Heart left ventricle (tissue), 16 donors: ENCODE data around the gene SRC. TPM values are rescaled to one million over a fixed set of nuclear protein-coding genes. Genes with fewer than 3 reads are reported as not detected.

Source experiments
- ATAC-seq, 4 donors: fragments of 200-7000 bp; cut with Tn5 transposase; one replicate each; pipeline ENCODE4 v1.9.1; 2020 to 2022; ENCODE audit warnings: moderate library complexity in 4 of 4, mild to moderate bottlenecking in 3 of 4, moderate number of reproducible peaks in 1 of 4
- DNase-seq, 5 donors: peaks; one replicate each; pipeline ENCODE4 v3.0.0-alpha.2; 2020
- H3K27ac ChIP-seq, 12 donors: fragments of 200-600 bp; sonication (generic) in 4 of 12; one replicate each; pipeline versions ENCODE4 v1.5.0 to v1.8.0; 2016 to 2022; ENCODE audit warnings: mild to moderate bottlenecking in 2 of 12
- H3K27me3 ChIP-seq, 9 donors: fragments of 200-600 bp; sonication (generic) in 2 of 9; one replicate each; pipeline versions ENCODE4 v1.5.1 to v1.8.0; 2016 to 2022; ENCODE audit warnings: mild to moderate bottlenecking in 3 of 9
- H3K36me3 ChIP-seq, 9 donors: fragments of 200-600 bp; sonication (generic) in 2 of 9; one replicate each; pipeline versions ENCODE4 v1.5.0 to v1.8.0; 2018 to 2022; ENCODE audit warnings: mild to moderate bottlenecking in 2 of 9
- H3K4me1 ChIP-seq, 12 donors: fragments of 200-600 bp; sonication (generic) in 4 of 12; one replicate each; pipeline versions ENCODE4 v1.5.0 to v1.8.0; 2016 to 2022; ENCODE audit warnings: mild to moderate bottlenecking in 3 of 12
- H3K4me3 ChIP-seq, 12 donors: fragments of 200-600 bp; sonication (generic) in 4 of 12; one replicate each; pipeline versions ENCODE4 v1.5.0 to v1.8.0; 2017 to 2022; ENCODE audit warnings: mild to moderate bottlenecking in 9 of 12, moderate library complexity in 4 of 12
- H3K9me3 ChIP-seq, 12 donors: fragments of 200-600 bp; sonication (generic) in 4 of 12; one replicate each; pipeline versions ENCODE4 v1.5.0 to v1.8.0; 2016 to 2022; ENCODE audit warnings: mild to moderate bottlenecking in 1 of 12
- POLR2A ChIP-seq, 2 donors: fragments of 450-650 bp; IDR thresholded peaks; one replicate each; pipeline ENCODE4 v1.6.1; 2017; ENCODE audit warnings: antibody characterized with exemption in 2 of 2, mild to moderate bottlenecking in 2 of 2, moderate library complexity in 2 of 2
- WGBS, 4 donors: extraction: QIAGEN DNeasy Blood & Tissue Kit in 2 of 4; methylation state at CpG; one replicate each; pipeline versions ENCODE4 v1.1.5 to v1.1.7; 2013 to 2018; 5-methylcytosine and 5-hydroxymethylcytosine counted together
- intact Hi-C, 10 donors: fragments of 100-400 bp; cut with DNase I; formaldehyde crosslinking; loops; one replicate each; pipeline versions ENCODE4 v1.11.1 to v1.14.2; 2022
- polyA plus RNA-seq, 2 donors: library from polyadenylated mRNA; stranded (reverse); fragments of 200-250 nt; gene quantifications; one replicate each; pipeline ENCODE4 v1.2.3, GENCODE V29; 2013
- total RNA-seq, 9 donors: library from RNA; depleted of rRNA in 2 of 9; stranded (reverse); fragments of >200 nt in 2 of 9; fragmentation: NEBNext Ultra II Directional in 3 of 9; extraction: Animal tissue kit (Norgen Biotek cat#: 25700) in 3 of 9; gene quantifications; one replicate each; pipeline versions ENCODE4 v1.1.0 to v1.2.4, GENCODE V29; 2016 to 2023
- TF ChIP-seq, protein P1 (sequence below), 12 donors: fragments of 200-600 bp; sonication (generic) in 4 of 12; IDR thresholded peaks; one replicate each; pipeline versions ENCODE4 v1.5.0 to v1.8.0; 2018 to 2022; ENCODE audit warnings: antibody characterized with exemption in 12 of 12, mild to moderate bottlenecking in 5 of 12
- donor health status: ischemic (EF 13 %, LVEDD 7.1; RV severe dilation, severe dysfunction).
- donor health status: healthy with polysubstance abuse.
- donor health status: DM: no; HTN: yes; CAD: no.
- donor health status: DM: no; HTN: no; CAD: no.
- donor health status: ischemic (EF 25% LVEDD 6.9; RV normal size, moderate dysfunction).
- donor health status: ischemic (EF 25% LVEDD 5.7; RV mildly dilated, moderate dysfunction).
- donor health status: healthy.
- donor health status: DM: yes; HTN: yes; CAD: no.
- donor health status: ischemic (EF 35%, LVEDD 5.7; RV mildly dilated, moderate dysfunction).
- donor health status: nonischemic (EF 11% LVEDD 7.7; RV severe dilation, severe dysfunction).
- donor health status: DM: yes; HTN: yes; CAD: no.
- donor health status: PGD.
- donor health status: ischemic (EF 29% LVEDD 5.4; RV normal size, mild dysfunction).
- donor health status: nonischemic (EF 23%, LVEDD 6.1; RV moderate dilation, normal function).

Gene SRC
- total and polyA plus RNA-seq, 11 donors, result 2.5 to 19.9 (median 5.1) TPM

DNA sequence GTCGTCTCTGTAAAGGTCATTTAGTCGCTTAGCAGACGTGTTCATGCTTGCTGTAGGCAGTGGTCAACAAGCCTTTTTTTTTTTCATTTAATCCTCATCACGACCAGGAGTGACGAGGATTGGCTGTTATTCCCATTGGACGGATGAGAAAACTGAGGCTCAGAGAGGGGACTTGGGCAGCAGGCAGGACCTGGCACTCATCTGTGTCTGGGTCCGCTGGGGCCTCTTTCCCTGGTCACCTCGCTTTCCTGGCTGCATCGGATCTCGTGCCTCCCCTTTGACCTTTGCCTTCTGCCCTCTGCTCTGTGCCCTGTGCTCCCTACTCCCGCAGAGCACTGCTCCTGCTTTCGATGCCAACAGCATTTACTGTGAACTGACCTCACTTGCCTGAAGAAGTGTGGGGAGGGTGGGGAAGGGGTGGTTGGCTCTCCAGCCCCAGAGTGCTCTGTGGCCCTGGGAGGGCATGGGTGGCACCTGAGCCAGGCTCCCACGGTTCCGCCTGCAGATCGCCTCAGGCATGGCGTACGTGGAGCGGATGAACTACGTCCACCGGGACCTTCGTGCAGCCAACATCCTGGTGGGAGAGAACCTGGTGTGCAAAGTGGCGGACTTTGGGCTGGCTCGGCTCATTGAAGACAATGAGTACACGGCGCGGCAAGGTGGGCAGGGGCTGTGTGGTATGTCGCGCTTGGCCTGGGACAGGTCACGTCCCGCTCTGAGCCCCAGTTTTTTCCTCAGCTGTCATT lies 56.2 kb downstream of the SRC start:
- H3K36me3 ChIP-seq, result peaks cover 0 to 21% (median 2%) of the 10 kb centered on the region in 9 donors
- intact Hi-C loops, result loop anchor here in 1 of 10 donors (10.0 kb wide), 1 partner anchor 123 kb away; the partner anchor contains the start of genes BLCAP and NNAT
- H3K4me3 ChIP-seq, result no peak overlapping the region
- H3K4me1 ChIP-seq, result peaks cover 0 to 11% (median 8%) of the 10 kb centered on the region in 12 donors
- no peak overlapping the region for H3K27ac ChIP-seq
- no peaks in the 10 kb centered on the region for H3K9me3 ChIP-seq
- no peak for ATAC-seq
- 84 to 91% (median 86%) methylated on average over 29 to 30 of the region's 30 CpGs for WGBS, 4 donors
- peaks cover 0 to under 1% (median 0%) of the 10 kb centered on the region in 9 donors for H3K27me3 ChIP-seq
- TF ChIP-seq, protein P1, sequence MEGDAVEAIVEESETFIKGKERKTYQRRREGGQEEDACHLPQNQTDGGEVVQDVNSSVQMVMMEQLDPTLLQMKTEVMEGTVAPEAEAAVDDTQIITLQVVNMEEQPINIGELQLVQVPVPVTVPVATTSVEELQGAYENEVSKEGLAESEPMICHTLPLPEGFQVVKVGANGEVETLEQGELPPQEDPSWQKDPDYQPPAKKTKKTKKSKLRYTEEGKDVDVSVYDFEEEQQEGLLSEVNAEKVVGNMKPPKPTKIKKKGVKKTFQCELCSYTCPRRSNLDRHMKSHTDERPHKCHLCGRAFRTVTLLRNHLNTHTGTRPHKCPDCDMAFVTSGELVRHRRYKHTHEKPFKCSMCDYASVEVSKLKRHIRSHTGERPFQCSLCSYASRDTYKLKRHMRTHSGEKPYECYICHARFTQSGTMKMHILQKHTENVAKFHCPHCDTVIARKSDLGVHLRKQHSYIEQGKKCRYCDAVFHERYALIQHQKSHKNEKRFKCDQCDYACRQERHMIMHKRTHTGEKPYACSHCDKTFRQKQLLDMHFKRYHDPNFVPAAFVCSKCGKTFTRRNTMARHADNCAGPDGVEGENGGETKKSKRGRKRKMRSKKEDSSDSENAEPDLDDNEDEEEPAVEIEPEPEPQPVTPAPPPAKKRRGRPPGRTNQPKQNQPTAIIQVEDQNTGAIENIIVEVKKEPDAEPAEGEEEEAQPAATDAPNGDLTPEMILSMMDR (IDR thresholded peaks at IDR 0.05), result no peak
- TF ChIP-seq POLR2A (IDR thresholded peaks at IDR 0.05), result no peak
- DNase-seq, result no peak

DNA sequence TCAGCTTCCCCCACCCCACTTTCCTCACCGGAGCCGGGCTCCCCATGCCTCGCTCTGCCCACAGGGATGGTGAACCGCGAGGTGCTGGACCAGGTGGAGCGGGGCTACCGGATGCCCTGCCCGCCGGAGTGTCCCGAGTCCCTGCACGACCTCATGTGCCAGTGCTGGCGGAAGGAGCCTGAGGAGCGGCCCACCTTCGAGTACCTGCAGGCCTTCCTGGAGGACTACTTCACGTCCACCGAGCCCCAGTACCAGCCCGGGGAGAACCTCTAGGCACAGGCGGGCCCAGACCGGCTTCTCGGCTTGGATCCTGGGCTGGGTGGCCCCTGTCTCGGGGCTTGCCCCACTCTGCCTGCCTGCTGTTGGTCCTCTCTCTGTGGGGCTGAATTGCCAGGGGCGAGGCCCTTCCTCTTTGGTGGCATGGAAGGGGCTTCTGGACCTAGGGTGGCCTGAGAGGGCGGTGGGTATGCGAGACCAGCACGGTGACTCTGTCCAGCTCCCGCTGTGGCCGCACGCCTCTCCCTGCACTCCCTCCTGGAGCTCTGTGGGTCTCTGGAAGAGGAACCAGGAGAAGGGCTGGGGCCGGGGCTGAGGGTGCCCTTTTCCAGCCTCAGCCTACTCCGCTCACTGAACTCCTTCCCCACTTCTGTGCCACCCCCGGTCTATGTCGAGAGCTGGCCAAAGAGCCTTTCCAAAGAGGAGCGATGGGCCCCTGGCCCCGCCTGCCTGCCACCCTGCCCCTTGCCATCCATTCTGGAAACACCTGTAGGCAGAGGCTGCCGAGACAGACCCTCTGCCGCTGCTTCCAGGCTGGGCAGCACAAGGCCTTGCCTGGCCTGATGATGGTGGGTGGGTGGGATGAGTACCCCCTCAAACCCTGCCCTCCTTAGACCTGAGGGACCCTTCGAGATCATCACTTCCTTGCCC lies 57.4 kb downstream of the SRC start:
- Histone ChIP-seq H3K4me3 (no peak overlapping the region), H3K9me3 (no peaks in the 10 kb centered on the region), H3K27ac (no peak overlapping the region), H3K27me3 (peaks cover 0 to 5% (median 0%) of the 10 kb centered on the region in 9 donors), H3K36me3 (peaks cover 0 to 16% (median 1%) of the 10 kb centered on the region in 9 donors), H3K4me1 (peaks cover 0 to 22% (median 11%) of the 10 kb centered on the region in 12 donors)
- 92 to 98% (median 95%) methylated on average over 24 to 37 of the region's 37 CpGs for WGBS, 4 donors
- TF ChIP-seq, protein P1 (IDR thresholded peaks at IDR 0.05), result no peak
- intact Hi-C loops, result loop anchor here in 1 of 10 donors (10.0 kb wide), 1 partner anchor 121 kb away; the partner anchor contains the start of genes BLCAP and NNAT
- ATAC-seq (no peak), DNase-seq (peak in 1 of 5 donors; percentile 25)

DNA sequence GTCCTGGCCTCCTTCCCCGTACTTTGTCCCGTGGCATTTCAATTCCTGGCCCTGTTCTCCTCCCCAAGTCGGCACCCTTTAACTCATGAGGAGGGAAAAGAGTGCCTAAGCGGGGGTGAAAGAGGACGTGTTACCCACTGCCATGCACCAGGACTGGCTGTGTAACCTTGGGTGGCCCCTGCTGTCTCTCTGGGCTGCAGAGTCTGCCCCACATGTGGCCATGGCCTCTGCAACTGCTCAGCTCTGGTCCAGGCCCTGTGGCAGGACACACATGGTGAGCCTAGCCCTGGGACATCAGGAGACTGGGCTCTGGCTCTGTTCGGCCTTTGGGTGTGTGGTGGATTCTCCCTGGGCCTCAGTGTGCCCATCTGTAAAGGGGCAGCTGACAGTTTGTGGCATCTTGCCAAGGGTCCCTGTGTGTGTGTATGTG lies 58.5 kb downstream of the SRC start:
- WGBS, 4 donors, result 83 to 94% (median 90%) methylated on average over 6 of the region's 6 CpGs
- H3K4me1 ChIP-seq, result peaks cover 0 to 22% (median 14%) of the 10 kb centered on the region in 12 donors
- no peak overlapping the region for H3K4me3 ChIP-seq
- ATAC-seq (no peak), DNase-seq (no peak)
- no peaks in the 10 kb centered on the region for H3K9me3 ChIP-seq
- TF ChIP-seq, protein P1 (IDR thresholded peaks at IDR 0.05), result no peak
- TF ChIP-seq POLR2A (IDR thresholded peaks at IDR 0.05), result no peak
- peaks cover 0 to 11% (median 6%) of the 10 kb centered on the region in 9 donors for H3K27me3 ChIP-seq
- H3K36me3 ChIP-seq, result peaks cover 0 to 16% (median 0%) of the 10 kb centered on the region in 9 donors
- H3K27ac ChIP-seq, result no peak overlapping the region
- intact Hi-C loops, result loop anchor here in 1 of 10 donors (10.0 kb wide), 1 partner anchor 120 kb away; the partner anchor contains the start of genes BLCAP and NNAT
